ENCODE measurements around the gene HIRA.

DNA sequence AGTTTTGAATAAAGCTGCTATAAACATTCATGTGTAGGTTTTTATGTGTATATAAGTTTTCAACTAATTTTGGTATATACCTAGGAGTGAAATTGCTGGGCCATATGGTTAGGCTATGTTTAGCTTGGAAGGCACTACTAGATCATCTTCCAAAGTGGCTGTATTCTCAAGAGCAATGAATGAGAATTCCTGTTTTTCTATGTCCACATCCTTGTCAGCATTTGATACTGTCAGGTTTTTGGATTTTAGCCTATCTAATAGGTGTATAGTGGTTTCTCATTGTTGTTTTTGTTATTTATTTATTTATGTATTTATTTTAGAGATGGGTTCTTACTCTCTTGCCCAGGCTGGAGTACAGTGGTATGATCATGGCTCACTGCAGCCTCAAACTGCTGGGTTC is 113.7 kb downstream of the HIRA start:
- TF ChIP-seq, protein P1, sequence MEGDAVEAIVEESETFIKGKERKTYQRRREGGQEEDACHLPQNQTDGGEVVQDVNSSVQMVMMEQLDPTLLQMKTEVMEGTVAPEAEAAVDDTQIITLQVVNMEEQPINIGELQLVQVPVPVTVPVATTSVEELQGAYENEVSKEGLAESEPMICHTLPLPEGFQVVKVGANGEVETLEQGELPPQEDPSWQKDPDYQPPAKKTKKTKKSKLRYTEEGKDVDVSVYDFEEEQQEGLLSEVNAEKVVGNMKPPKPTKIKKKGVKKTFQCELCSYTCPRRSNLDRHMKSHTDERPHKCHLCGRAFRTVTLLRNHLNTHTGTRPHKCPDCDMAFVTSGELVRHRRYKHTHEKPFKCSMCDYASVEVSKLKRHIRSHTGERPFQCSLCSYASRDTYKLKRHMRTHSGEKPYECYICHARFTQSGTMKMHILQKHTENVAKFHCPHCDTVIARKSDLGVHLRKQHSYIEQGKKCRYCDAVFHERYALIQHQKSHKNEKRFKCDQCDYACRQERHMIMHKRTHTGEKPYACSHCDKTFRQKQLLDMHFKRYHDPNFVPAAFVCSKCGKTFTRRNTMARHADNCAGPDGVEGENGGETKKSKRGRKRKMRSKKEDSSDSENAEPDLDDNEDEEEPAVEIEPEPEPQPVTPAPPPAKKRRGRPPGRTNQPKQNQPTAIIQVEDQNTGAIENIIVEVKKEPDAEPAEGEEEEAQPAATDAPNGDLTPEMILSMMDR (IDR thresholded peaks at IDR 0.05) = no peak
- TF ChIP-seq POLR2AphosphoS5 (IDR thresholded peaks at IDR 0.05) = no peak

All from stomach (tissue), 4 donors.